ENCODE measurements around the gene NECAB2.

The NECAB2 gene

GRCh38 chr16:83967838-83968305, at the start of gene NECAB2:
TSS of gene NECAB2 (plus strand) at chr16:83968244. CDS start at chr16:83968649, 405 bp downstream.
- no peak for DNase-seq (ENCODE audit: low spot score)

- DNase-seq (ENCODE audit: low spot score): no peak
These were observed 47.1 kb upstream of the NECAB2 start for GRCh38 chr16:83920894-83921491.

GRCh38 chr16:83923581-83924365, 44.3 kb upstream of the NECAB2 start:
- DNase-seq (ENCODE audit: low spot score): no peak

- no peak for DNase-seq (ENCODE audit: low spot score)
These were observed 43.4 kb upstream of the NECAB2 start for GRCh38 chr16:83924686-83925085.

- DNase-seq (ENCODE audit: low spot score): no peak
These were observed 42.7 kb upstream of the NECAB2 start for GRCh38 chr16:83925095-83925905.

GRCh38 chr16:83925957-83926725, 41.9 kb upstream of the NECAB2 start:
- DNase-seq (ENCODE audit: low spot score): no peak

- DNase-seq (ENCODE audit: low spot score): peak; percentile 43
These were observed 41.2 kb upstream of the NECAB2 start for GRCh38 chr16:83926726-83927397.

GRCh38 chr16:83928341-83929055, 39.5 kb upstream of the NECAB2 start:
- no peak for DNase-seq (ENCODE audit: low spot score)

GRCh38 chr16:83929811-83930555, 38.1 kb upstream of the NECAB2 start:
- no peak for DNase-seq (ENCODE audit: low spot score)

GRCh38 chr16:83930730-83931500, 37.1 kb upstream of the NECAB2 start:
- DNase-seq (ENCODE audit: low spot score): no peak

GRCh38 chr16:83931556-83931955, 36.5 kb upstream of the NECAB2 start:
- DNase-seq (ENCODE audit: low spot score): no peak

GRCh38 chr16:83932304-83932703, 35.7 kb upstream of the NECAB2 start:
- no peak for DNase-seq (ENCODE audit: low spot score)

GRCh38 chr16:83932955-83933673, 34.9 kb upstream of the NECAB2 start:
- no peak for DNase-seq (ENCODE audit: low spot score)

- no peak for DNase-seq (ENCODE audit: low spot score)
These were observed 34.0 kb upstream of the NECAB2 start for GRCh38 chr16:83933885-83934683.

GRCh38 chr16:83934684-83934977, 33.4 kb upstream of the NECAB2 start:
- DNase-seq (ENCODE audit: low spot score): no peak

- DNase-seq (ENCODE audit: low spot score): no peak
These were observed 32.8 kb upstream of the NECAB2 start for GRCh38 chr16:83935005-83935857.

GRCh38 chr16:83935858-83936255, 32.2 kb upstream of the NECAB2 start:
- DNase-seq (ENCODE audit: low spot score): no peak

Measured in CD4-positive, alpha-beta T cell treated with Interleukin-15 for 4 hours (primary cell).